Activated CD4-positive, alpha-beta T cell treated with anti-CD3 and anti-CD28 coated beads, Interleukin-2, amount 50 U/mL, for 24 hours (primary cell): ENCODE results near the gene EML3.
"Not testable (repeated sequence)": the region's sequence is repeated elsewhere in the genome, so short reads cannot be mapped to it uniquely, and the experiment has no call there.

ENCODE experiments used
- DNase-seq, 2 donors: peaks; one replicate each; pipeline ENCODE4 v3.0.0-alpha.2; 2020; ENCODE audit warnings: low read depth in 1 of 2, low spot score in 1 of 2

The EML3 gene

DNA sequence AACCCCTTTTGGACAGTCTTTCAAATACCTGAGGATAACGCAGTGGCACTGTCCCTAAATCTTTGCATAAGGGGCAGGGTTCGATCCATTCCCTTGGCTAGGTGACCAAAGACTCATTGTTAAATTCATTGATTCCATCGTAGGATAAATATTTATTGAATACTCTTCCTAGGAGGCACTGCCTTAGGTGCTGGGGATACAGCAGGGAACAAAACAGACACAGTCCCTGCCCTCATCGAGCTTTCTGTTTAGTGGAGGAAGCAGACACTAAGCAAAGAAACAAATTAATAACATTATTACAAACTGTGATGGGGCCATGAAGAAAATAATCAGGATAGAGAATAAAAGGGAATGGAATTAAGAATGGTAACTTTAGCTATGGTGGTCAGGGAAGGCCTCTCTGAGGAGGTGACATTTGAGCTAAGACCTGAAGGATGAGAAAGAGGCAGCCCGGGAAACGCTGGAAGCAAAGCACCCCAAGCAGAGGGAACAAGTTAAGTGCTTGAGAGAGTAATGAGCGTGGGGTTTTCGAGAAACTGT lies 8.5 kb upstream of the EML3 start:
- DNase-seq = no peak

DNA sequence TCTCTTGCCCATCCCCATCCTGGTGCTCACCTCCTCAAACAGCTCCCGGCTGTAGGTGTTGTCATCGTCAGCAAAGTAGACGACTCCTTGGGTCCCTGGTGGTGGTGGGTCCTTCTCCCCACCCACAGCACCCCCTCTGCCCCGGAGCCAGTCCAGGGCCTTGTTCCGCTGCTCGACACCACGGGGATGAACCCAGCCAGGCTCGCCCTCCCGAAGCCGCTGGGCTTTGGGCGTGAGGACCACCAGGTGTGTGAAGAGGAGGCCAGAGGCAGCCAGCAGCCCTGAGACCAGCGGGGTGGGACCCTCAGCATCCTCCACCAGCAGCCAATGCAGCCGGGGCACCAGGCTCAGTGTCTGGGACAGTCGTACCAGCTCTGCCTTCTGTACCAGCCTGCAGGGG lies 4.4 kb upstream of the EML3 start:
- DNase-seq = not testable (repeated sequence)

DNA sequence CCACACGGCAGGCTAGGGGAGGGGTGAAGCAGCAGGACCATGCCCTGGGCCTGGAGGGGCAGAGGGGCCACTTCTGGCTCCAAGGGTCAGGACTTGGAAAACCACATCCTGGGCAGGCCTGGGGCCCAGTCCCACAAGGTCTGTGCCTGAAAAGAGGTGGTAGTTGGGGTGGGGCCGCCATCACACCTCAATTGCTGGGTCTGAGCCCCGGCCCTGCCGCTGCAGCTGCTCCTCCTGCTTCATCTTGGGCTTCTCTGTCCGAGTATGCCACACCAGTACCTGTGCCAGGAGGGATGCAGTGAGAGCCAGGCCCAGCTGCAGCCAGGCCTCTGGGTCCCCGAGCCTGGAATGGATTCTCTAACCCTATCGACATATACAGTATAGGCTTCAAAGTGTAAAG lies 2.9 kb upstream of the EML3 start:
- no peak for DNase-seq

DNA sequence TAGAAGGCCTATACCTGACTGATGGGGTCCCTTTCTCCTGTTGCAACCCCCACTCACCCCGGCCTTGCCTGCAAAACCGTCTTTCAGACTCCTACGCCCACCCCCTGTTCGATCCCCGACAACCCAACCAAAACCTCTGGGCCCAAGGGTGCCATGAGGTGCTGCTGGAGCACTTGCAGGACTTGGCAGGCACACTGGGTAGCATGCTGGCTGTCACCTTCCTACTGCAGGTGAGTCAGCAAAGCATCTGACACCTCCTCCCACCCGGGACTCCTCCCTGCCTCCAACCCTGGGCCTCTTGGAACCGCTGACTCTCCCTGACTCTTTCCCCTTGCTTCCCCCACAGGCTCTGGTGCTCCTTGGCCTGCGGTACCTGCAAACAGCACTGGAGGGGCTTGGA lies 1.7 kb upstream of the EML3 start:
- DNase-seq = peak in 1 of 2 donors; percentile 56

DNA sequence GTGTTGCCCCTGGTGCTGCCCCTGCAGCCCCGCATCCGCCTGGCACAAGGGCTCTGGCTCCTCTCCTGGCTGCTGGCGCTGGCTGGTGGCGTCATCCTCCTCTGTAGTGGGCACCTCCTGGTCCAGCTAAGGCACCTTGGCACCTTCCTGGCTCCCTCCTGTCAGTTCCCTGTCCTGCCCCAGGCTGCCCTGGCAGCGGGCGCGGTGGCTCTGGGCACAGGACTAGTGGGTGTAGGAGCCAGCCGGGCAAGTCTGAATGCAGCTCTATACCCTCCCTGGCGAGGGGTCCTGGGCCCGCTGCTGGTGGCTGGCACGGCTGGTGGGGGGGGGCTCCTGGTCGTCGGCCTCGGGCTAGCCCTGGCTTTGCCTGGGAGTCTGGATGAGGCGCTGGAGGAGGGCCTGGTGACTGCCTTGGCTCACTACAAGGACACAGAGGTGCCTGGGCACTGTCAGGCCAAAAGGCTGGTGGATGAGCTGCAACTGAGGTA lies 760 bp upstream of the EML3 start:
- DNase-seq = no peak

DNA sequence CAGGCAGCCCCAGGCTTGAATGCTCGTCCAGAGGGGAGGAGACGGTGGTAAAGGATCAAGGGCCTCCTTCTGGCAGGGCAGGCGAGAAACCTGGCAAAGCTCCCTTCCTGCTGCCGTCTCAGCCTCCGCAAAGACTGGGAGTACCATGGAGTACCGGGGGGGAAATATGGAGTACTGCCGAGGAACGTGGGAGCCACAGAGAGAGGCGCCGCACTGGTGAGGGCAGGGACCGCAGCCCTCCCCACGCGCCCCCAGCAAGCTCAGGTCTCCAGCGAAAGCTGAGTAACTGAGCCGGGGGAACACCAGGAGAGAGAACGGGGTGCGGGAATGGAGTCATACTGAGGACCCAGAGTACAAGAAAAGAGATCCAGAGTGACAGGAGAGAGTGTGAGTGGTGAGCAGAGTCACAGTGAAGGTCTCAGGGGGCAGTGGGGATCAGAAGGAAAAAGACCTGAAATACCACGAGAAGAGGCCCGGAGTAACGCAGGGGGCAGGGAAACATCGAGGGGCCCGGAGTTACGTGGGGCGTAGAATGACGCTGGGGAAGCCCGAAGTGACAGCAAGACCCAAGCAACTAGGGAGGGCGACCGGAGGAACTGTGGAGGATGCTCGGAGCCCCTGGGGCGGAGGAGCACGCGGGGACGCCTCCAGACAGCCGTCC lies 740 bp downstream of the EML3 start:
- peak in 1 of 2 donors; percentile 51 for DNase-seq

DNA sequence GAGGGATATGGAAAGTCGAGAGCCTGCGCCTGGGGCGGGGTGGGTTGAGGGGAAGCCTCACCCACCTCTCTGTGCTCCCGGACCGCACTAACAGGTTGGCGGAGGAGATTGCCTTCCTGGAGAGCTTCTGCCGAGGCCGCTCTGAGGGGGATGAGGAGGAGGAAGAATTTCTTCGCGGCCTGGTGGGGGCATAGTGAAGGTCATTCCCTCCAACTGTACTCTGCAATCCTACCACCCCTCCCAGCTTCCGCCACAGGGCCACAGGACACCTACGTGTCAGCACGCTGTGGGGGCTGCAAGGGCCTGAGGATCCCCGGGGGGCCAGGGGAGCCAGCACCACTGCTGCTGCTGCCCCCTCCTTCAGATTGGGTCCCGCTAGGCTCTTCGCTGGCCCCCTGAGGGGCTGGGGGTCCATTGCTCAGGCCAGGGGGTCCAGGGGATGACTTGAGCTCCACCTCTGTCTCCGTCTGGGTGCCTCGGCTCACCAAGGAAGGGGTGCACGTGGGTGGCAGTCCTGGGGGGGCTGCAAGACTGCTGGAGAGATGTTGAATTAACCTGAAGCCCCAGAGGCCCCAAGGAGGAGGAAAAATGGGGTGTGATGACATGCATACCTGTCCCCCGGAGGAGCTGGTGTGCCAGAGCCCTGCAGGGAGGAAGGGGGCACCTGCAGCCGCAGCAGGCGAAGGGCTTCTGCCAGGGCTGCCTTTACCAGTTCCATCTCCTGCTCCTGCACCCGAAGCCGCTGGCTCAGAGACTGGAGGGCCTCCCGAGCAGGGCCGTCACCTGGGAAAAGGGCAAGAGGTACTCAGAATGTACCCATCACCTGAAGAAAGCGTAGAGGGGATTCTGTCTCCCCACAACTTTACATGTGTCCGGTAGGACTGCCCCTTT lies 1.5 kb downstream of the EML3 start:
- no peak for DNase-seq

DNA sequence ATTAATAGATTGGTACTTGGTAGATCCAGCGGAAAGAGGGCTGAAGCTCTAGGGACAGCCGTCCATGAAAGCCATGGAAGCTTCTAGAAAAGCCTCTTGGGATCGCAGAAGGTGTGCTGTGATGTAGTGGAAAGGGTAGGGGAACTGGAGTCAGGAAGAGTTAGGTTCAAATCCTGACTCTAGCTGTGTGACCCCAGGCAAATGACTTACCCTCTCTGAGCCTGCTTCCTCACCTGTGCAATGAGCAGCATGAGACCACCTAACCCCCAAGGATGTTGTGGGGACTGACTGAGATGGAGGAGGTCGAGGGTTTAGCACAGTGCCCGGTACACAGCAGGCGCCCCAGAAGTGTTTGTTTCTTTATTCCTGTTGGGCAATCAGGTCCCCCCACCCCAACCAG lies 2.2 kb downstream of the EML3 start:
- DNase-seq = no peak

DNA sequence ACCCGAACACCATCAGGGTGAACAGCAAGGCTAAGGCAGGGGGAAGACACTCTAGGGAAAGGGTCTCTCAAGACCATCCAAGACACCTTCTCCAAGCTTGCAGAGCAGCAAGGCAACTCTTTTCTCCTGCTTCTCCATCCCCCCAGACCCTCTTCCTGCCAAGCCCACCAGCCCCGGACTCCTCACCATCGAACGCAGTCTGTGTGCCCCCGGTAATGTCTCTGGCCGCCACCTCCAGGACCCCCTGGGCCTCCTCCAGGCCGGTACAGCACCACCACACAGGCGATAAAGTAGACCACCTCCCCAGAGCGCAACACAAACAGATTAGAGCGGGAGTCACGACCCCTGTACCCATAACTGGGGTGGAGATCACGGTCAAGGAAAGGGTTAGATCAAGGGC lies 3.8 kb downstream of the EML3 start:
- DNase-seq = no peak

DNA sequence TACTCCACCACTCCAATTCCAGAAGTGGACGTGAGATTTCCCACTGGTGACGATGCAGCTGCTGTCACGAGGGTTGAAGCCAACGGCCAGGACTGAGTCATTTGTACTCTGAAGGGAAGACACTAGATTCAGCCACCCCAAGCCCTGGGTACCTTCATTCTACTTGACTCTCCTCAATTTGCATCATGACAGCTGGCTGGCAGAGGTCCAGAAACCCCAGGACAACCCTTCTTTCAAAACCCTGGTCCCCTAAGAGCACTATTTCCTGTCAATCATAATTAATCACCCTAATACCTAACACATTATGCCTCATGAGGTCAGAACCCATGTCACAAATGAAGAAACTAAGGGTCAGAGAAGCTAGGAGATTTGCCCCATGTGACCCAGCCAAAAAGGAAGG lies 4.9 kb downstream of the EML3 start:
- DNase-seq = no peak

DNA sequence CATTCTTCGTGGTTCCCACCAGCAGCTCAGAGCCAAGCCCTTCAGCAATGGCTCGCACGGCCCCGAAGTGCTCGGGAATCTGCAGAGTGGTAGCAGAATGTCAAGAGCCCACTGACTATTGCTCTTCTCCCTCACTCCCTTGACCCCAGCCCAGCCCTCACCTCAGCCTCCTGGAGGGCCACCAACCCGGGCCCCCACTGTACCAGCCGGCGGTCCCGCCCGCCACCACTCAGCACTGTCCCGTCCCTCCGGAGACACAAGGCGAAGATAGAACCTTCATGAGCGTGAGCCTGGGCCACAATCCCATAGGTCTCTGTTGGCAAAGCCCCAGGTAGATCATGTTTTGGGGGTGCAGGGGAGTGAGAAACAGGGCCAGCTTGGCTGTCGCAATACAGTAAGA lies 6.7 kb downstream of the EML3 start:
- DNase-seq = no peak

DNA sequence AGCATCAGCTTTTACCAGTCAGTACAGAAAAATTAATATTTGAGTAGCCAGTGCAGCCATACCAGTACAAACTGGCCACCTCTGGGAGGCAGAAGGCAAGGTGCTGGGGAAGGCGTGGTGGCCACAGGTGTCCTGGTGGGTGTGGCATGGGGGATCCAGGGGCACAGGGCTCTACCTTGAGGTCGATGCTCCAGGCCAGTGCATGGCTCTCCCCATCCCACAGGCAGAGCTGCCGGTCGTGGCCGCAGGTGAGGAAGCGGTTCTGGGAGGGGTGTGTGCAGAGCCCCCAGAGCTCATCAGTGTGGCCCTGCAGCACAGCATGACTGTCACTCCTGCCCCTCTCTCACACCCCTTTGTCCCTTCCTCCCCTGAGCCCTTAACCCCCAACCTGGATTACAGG lies 7.1 kb downstream of the EML3 start:
- no peak for DNase-seq

DNA sequence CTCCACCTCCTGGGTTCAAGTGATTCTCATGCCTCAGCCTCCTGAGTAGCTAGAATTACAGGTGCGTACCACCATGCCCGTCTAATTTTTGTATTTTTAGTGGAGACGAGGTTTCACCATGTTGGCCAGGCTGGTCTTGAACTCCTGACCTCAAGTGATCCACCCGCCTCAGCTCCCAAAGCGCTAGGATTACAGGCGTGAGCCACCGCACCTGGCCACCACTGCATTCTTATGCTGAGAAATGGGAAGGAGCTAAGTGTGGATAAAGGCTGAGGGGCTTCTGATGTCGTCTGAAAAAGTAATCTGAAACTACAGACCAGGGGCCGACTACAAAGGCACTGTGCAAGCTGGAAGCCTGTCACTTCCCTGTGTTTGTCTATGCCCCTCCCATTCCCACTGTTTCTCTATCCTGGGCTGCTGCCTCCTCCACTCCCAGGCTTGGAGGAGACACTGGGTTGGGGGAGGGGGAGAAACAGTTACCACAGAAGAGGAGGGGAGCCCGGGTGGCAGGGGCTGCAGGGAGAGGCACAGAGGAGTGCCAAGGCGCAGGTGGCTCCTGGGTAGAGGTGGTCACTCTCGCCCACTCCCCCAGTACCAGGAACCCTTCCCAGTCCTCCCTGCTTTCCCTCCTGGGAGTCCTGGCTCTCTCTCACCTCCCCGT lies 8.0 kb downstream of the EML3 start:
- DNase-seq = no peak

DNA sequence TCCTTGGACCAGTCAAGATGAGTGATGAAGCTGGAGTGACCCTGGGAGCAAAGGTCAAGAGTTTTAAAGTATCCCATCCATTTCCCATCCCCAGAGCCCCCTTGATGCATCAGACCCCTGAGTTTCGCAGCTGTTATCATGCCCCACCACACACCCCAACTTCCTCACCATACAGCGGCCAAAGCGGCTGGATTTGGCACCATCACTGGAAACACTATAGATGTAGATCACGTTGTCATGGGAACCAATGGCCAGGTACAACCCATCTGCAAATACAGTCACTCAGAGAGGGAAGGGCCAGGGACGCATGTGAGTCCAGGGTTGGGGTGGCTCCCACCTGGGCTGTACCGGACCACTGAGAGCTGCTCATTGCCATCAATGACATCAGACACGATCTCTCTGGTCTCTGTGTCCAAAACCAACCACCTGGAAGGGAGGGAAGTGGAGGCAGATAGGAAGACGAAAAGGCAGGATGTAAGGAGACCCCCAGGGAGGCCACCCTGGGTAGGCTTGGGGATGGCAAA lies 8.7 kb downstream of the EML3 start:
- no peak for DNase-seq

DNA sequence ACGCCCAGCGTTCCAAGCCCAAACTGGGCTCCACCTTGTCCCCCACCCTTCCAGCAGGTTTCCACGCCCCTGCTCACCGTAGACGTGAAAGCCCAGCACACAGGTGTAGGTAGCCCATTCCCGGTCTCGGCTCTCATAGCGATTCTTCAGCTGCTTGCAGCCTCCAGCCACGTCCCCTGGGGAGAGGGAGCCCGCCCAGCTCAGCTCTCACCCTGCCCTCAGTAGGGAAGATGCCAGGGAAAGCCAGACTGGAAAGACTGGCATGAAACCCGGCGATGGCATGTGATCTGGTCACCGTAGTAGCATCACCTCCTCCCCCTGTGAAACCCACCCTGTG lies 9.5 kb downstream of the EML3 start:
- no peak for DNase-seq

DNA sequence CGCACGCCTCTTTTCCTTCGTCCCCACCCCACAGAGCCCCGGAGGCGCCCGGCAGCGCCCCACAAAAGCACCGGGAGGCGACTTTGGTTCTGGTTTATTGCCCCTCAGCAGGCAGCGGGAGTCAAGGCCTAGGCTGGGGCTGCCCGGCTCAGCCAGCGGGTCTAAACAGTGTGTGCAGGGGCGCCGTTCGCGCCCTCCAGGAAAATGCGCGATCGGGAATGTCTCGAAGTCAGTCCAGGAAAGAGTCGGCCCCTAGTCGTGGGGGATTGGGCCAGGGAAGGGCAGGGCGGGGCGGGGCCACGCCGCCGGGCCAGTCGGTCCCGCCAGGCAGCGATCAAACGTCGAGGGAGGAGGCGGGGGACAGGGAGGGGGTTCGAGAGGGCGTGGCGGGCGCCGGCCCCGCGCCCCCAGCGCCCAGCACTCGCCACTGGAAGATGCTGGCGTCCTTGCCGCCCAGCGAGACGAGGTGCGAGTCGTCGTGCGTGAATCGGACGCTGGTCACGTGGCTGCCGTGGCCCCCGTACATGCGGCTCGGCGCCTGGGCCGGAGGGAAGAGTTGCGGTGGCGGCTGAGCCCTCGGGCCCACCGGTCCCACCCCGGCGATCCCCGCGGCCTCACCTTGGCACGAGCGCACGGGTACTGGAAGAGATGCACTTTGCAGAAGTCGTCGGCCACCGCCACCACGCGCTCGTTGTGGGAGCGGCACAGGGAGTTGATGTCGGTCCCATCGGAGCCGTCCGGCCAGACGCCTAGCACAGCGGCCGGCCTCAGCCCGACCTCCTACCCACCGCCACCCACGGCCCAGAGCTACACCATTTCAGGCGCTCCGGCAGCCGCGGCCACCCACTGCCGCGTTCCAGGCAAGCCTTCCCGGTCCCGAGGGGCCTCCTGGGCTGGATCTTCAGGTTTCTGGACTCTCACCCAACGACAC lies 10.2 kb downstream of the EML3 start:
- DNase-seq = no peak

DNA sequence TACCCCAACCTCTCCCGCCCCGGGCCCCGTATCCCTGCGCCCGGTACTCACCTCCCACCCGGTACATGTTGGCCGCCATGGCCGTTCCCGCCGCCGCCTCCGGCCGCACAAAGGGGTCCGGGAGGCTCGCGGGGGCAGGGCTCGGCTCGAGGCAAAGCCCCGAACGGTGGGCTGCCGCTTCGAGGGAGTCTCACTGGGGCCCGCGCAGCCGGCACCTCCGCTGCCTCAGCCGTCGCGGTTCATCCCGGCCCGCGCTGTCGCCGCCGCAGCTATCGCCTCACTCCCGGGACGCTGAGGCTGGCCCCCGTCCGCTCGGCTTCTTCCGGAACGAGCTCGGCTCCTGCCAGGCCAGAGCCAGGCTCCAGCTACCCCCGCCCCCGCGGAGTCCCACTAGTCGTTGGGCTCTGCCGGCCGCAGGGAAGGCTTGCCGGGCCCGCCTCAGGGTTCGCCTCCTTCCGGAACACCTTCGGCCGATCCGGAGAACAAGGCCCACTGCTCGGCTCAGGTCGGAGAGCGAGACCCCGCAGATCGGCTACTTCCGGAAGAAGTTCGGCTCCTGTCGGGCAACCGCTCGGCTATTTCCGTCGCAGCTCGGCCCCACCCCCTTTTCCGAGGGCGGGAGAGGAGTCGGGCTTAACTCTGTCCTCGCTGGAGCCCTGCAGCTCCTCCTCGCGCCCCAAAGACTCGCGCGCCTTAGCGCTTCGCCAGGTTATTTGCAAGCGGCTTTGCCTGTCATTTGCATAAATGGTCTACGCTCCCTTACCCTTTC lies 11.0 kb downstream of the EML3 start, which contains the start of gene MTA2:
Gene MTA2, minus strand, starts transcription at position 494 of the 769 bp plus-strand sequence. Its CDS starts 415 bp downstream, at position 79.
- DNase-seq = peak; percentile 99

DNA sequence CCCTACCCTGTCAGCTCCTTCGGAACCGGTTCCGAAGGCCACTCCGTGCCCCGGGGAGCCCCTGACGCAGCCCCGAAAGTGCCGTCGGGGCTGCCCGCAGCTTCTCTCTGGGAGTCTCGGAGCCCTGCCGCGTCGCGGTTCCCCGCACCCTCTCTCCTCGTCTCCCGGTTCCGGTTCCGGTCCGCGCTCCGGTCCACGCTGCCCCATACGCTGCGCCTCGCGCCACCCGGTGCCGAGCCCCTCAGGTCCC lies 11.5 kb downstream of the EML3 start:
- peak; percentile 36 to 41 for DNase-seq

DNA sequence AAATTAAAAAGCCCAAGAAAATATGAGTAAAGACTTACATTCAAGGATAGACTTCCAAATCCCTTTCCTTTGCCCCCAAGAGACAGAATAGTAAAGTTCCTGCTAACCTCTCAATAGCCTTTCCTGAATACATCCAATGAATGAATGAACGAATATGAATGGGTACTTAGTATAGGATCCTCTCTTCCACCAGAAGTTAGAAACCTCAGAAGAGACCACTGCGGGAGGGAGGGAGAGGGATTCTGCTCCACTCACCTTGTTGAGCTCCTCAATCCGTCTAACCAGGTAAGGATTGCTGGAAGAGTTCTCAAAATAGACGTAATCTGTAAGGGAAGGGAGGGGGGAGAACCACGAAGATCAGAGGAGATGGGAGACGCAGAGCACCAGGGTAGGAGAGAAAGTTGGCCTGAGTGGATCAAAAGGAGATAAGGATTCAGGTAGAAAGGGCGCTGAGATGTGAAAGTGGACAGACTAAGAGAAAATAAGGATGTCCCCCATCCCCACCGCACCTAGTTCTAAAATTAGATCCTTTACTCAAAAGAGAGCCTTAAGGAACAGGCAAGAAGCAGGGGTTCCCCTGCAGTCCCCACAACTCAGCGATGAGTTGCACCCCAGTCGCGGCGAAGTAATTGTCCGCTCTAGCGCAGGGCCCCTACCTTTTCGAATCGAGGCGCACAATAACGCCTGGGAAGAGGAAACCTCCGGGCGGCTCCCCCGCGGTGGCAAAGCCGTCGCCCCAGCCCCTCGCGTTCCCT lies 12.0 kb downstream of the EML3 start:
- no peak for DNase-seq
